Activated T-cell treated with anti-CD3 and anti-CD28 coated beads, Interleukin-2, amount 50 U/mL, for 24 hours (primary cell): ENCODE data around the gene CRYBA2.

Experiments
- DNase-seq: peaks from one replicate; pipeline ENCODE4 v3.0.0-alpha.2; 2020
- H3K27ac Mint-ChIP-seq: 2 replicates; pipeline ENCODE4 v1.8.0; 2020; ENCODE audit warnings: mild to moderate bottlenecking, mixed read lengths
- H3K27me3 Mint-ChIP-seq: 2 replicates; pipeline ENCODE4 v1.8.0; 2020; ENCODE audit warnings: mixed read lengths
- H3K36me3 Mint-ChIP-seq: 2 replicates; pipeline ENCODE4 v1.8.0; 2020; ENCODE audit warnings: low read depth, mixed read lengths
- H3K4me1 Mint-ChIP-seq: 2 replicates; pipeline ENCODE4 v1.8.0; 2020; ENCODE audit warnings: low read depth, mixed read lengths
- H3K4me3 Mint-ChIP-seq: 2 replicates; pipeline ENCODE4 v1.8.0; 2020; ENCODE audit warnings: mild to moderate bottlenecking, moderate library complexity, mixed read lengths
- H3K9me3 Mint-ChIP-seq: 2 replicates; pipeline ENCODE4 v1.8.0; 2020; ENCODE audit warnings: mixed read lengths

CRYBA2 gene

GRCh38 chr2:218962859-218963492, 30.2 kb downstream of the CRYBA2 start:
- peaks cover 80% of the 10 kb centered on the region for H3K27me3 Mint-ChIP-seq
- H3K4me1 Mint-ChIP-seq, result peaks cover 27% of the 10 kb centered on the region
- H3K36me3 Mint-ChIP-seq, result no peaks in the 10 kb centered on the region
- DNase-seq, result peak; percentile 73
- H3K4me3 Mint-ChIP-seq, result no peak overlapping the region
- no peaks in the 10 kb centered on the region for H3K9me3 Mint-ChIP-seq
- no peak overlapping the region for H3K27ac Mint-ChIP-seq

GRCh38 chr2:218961651-218962570, 31.3 kb downstream of the CRYBA2 start:
- Mint-ChIP-seq H3K27me3 (peaks cover 86% of the 10 kb centered on the region), H3K9me3 (no peaks in the 10 kb centered on the region), H3K36me3 (no peaks in the 10 kb centered on the region), H3K27ac (no peak overlapping the region), H3K4me3 (no peak overlapping the region), H3K4me1 (peaks cover 27% of the 10 kb centered on the region)
- DNase-seq, result no peak

- Mint-ChIP-seq H3K4me1 (peaks cover 27% of the 10 kb centered on the region), H3K36me3 (no peaks in the 10 kb centered on the region), H3K9me3 (no peaks in the 10 kb centered on the region), H3K27me3 (peaks cover 87% of the 10 kb centered on the region), H3K27ac (peak overlapping the region; percentile 22), H3K4me3 (no peak overlapping the region)
- DNase-seq, result no peak
These were observed 32.0 kb downstream of the CRYBA2 start for GRCh38 chr2:218961229-218961628.

GRCh38 chr2:218960309-218961165, 32.7 kb downstream of the CRYBA2 start:
- peaks cover 27% of the 10 kb centered on the region for H3K4me1 Mint-ChIP-seq
- H3K9me3 Mint-ChIP-seq, result no peaks in the 10 kb centered on the region
- H3K27ac Mint-ChIP-seq, result no peak overlapping the region
- H3K4me3 Mint-ChIP-seq, result peak overlapping the region; percentile 45
- peak; percentile 40 for DNase-seq
- H3K36me3 Mint-ChIP-seq, result no peaks in the 10 kb centered on the region
- peaks cover 82% of the 10 kb centered on the region for H3K27me3 Mint-ChIP-seq

- no peaks in the 10 kb centered on the region for H3K9me3 Mint-ChIP-seq
- H3K27me3 Mint-ChIP-seq, result peaks cover 82% of the 10 kb centered on the region
- no peak for DNase-seq
- H3K36me3 Mint-ChIP-seq, result no peaks in the 10 kb centered on the region
- H3K27ac Mint-ChIP-seq, result no peak overlapping the region
- no peak overlapping the region for H3K4me3 Mint-ChIP-seq
- peaks cover 27% of the 10 kb centered on the region for H3K4me1 Mint-ChIP-seq
These were observed 33.4 kb downstream of the CRYBA2 start for GRCh38 chr2:218959761-218960308.

GRCh38 chr2:218959141-218959731, 34.0 kb downstream of the CRYBA2 start, which contains the start of gene CDK5R2:
CDK5R2 (plus strand) TSS chr2:218959666; CDS start chr2:218959821, 155 bp downstream.
- Mint-ChIP-seq H3K27ac (no peak within 1 kb of the TSS), H3K36me3 (no peaks in the 10 kb centered on the region), H3K9me3 (no peaks in the 10 kb centered on the region), H3K27me3 (peaks cover 81% of the 10 kb centered on the region), H3K4me3 (peak within 1 kb of the TSS; percentile 64), H3K4me1 (peaks cover 27% of the 10 kb centered on the region)
- DNase-seq, result peak; percentile 84

GRCh38 chr2:218958276-218958675, 34.9 kb downstream of the CRYBA2 start:
- peaks cover 23% of the 10 kb centered on the region for H3K4me1 Mint-ChIP-seq
- DNase-seq, result no peak
- no peaks in the 10 kb centered on the region for H3K9me3 Mint-ChIP-seq
- no peak overlapping the region for H3K4me3 Mint-ChIP-seq
- no peak overlapping the region for H3K27ac Mint-ChIP-seq
- H3K36me3 Mint-ChIP-seq, result no peaks in the 10 kb centered on the region
- peaks cover 81% of the 10 kb centered on the region for H3K27me3 Mint-ChIP-seq

- H3K27me3 Mint-ChIP-seq, result peaks cover 80% of the 10 kb centered on the region
- H3K27ac Mint-ChIP-seq, result no peak overlapping the region
- no peaks in the 10 kb centered on the region for H3K9me3 Mint-ChIP-seq
- DNase-seq, result no peak
- no peak overlapping the region for H3K4me3 Mint-ChIP-seq
- H3K4me1 Mint-ChIP-seq, result peaks cover 19% of the 10 kb centered on the region
- H3K36me3 Mint-ChIP-seq, result no peaks in the 10 kb centered on the region
These were observed 35.6 kb downstream of the CRYBA2 start for GRCh38 chr2:218957671-218958070.

- no peak for DNase-seq
- H3K9me3 Mint-ChIP-seq, result no peaks in the 10 kb centered on the region
- no peak overlapping the region for H3K27ac Mint-ChIP-seq
- no peaks in the 10 kb centered on the region for H3K36me3 Mint-ChIP-seq
- H3K4me3 Mint-ChIP-seq, result no peak overlapping the region
- peaks cover 11% of the 10 kb centered on the region for H3K4me1 Mint-ChIP-seq
- peaks cover 75% of the 10 kb centered on the region for H3K27me3 Mint-ChIP-seq
These were observed 37.2 kb downstream of the CRYBA2 start for GRCh38 chr2:218956039-218956438.

GRCh38 chr2:218954541-218955300, 38.5 kb downstream of the CRYBA2 start:
- H3K27me3 Mint-ChIP-seq, result peaks cover 75% of the 10 kb centered on the region

GRCh38 chr2:218953366-218953954, 39.8 kb downstream of the CRYBA2 start:
- DNase-seq, result no peak
- H3K9me3 Mint-ChIP-seq, result no peaks in the 10 kb centered on the region
- H3K27ac Mint-ChIP-seq, result no peak overlapping the region
- H3K36me3 Mint-ChIP-seq, result no peaks in the 10 kb centered on the region
- peaks cover 65% of the 10 kb centered on the region for H3K27me3 Mint-ChIP-seq
- H3K4me3 Mint-ChIP-seq, result no peak overlapping the region
- no peaks in the 10 kb centered on the region for H3K4me1 Mint-ChIP-seq

More at GRCh38 chr2:218954541-218955300, 38.5 kb downstream of the CRYBA2 start:
- H3K9me3 Mint-ChIP-seq, result no peaks in the 10 kb centered on the region
- H3K27ac Mint-ChIP-seq, result no peak overlapping the region
- H3K4me3 Mint-ChIP-seq, result no peak overlapping the region
- H3K4me1 Mint-ChIP-seq, result peaks cover 6% of the 10 kb centered on the region
- H3K36me3 Mint-ChIP-seq, result no peaks in the 10 kb centered on the region
- no peak for DNase-seq

GRCh38 chr2:218952160-218952559, 41.1 kb downstream of the CRYBA2 start:
- Mint-ChIP-seq H3K36me3 (no peaks in the 10 kb centered on the region), H3K4me1 (no peaks in the 10 kb centered on the region), H3K27me3 (peaks cover 52% of the 10 kb centered on the region)

GRCh38 chr2:218946621-218947020, 46.6 kb downstream of the CRYBA2 start:
- no peaks in the 10 kb centered on the region for H3K4me1 Mint-ChIP-seq
- no peaks in the 10 kb centered on the region for H3K36me3 Mint-ChIP-seq
- DNase-seq, result no peak
- H3K27me3 Mint-ChIP-seq, result peaks cover 43% of the 10 kb centered on the region
- H3K4me3 Mint-ChIP-seq, result no peak overlapping the region
- no peaks in the 10 kb centered on the region for H3K9me3 Mint-ChIP-seq
- H3K27ac Mint-ChIP-seq, result no peak overlapping the region

More at GRCh38 chr2:218952160-218952559, 41.1 kb downstream of the CRYBA2 start:
- DNase-seq, result no peak
- Mint-ChIP-seq H3K4me3 (no peak overlapping the region), H3K27ac (no peak overlapping the region), H3K9me3 (no peaks in the 10 kb centered on the region)
